Neutrophil (primary cell): ENCODE data around the gene S100PBP.

ENCODE experiments used
- H3K27ac ChIP-seq: fragments of 200-600 bp; sonication (generic); 2 replicates; pipeline ENCODE4 v1.5.1; 2016; ENCODE audit warnings: mild to moderate bottlenecking, moderate library complexity
- H3K27me3 ChIP-seq: fragments of 200-600 bp; sonication (generic); 2 replicates; pipeline ENCODE4 v1.6.0; 2016; ENCODE audit warnings: mild to moderate bottlenecking
- H3K36me3 ChIP-seq: fragments of 200-600 bp; sonication (generic); 2 replicates; pipeline ENCODE4 v1.5.1; 2017
- H3K4me1 ChIP-seq, 2 experiments: fragments of 200-600 bp in 1 of 2; sonication (generic) in 1 of 2; 1 replicate in 1 of 2; 2 replicates in 1 of 2; pipeline versions ENCODE4 v1.5.1 to v1.6.1; 2013 to 2016; ENCODE audit warnings: low read depth in 1 of 2, low read length in 1 of 2, mild to moderate bottlenecking in 1 of 2, moderate library complexity in 1 of 2; ENCODE audit not compliant: control insufficient read depth in 1 of 2, insufficient read depth in 1 of 2
- H3K4me3 ChIP-seq, 2 experiments: fragments of 200-600 bp in 1 of 2; sonication (generic) in 1 of 2; 1 replicate in 1 of 2; 2 replicates in 1 of 2; pipeline ENCODE4 v1.5.1; 2013 to 2016; ENCODE audit warnings: low read depth in 1 of 2, low read length in 1 of 2, mild to moderate bottlenecking in 1 of 2, moderate library complexity in 1 of 2
- H3K9me3 ChIP-seq: fragments of 200-600 bp; sonication (generic); 2 replicates; pipeline ENCODE4 v1.5.1; 2016
- CTCF ChIP-seq: fragments of 200-600 bp; sonication (generic); IDR thresholded peaks from 2 replicates; pipeline ENCODE4 v1.5.1; 2016; ENCODE audit warnings: antibody characterized with exemption

Gene S100PBP

GRCh38 chr1:32907435-32907834 is 90.0 kb downstream of the S100PBP start:
- H3K4me1 ChIP-seq = no peaks in the 10 kb centered on the region
- no peaks in the 10 kb centered on the region for H3K9me3 ChIP-seq
- no peak overlapping the region for H3K4me3 ChIP-seq
- H3K27ac ChIP-seq = no peak overlapping the region
- TF ChIP-seq CTCF = no peak
- H3K27me3 ChIP-seq = peaks cover 89% of the 10 kb centered on the region
- H3K36me3 ChIP-seq = no peaks in the 10 kb centered on the region
